GM21723 (cell line): ENCODE data around the gene CHIT1.

ENCODE experiments used
- ATAC-seq: cut with Tn5 transposase; IDR thresholded peaks from one replicate; pipeline ENCODE4 v1.9.1; 2021; ENCODE audit warnings: mild to moderate bottlenecking, moderate library complexity; ENCODE audit not compliant: unreplicated experiment

CHIT1 gene

DNA sequence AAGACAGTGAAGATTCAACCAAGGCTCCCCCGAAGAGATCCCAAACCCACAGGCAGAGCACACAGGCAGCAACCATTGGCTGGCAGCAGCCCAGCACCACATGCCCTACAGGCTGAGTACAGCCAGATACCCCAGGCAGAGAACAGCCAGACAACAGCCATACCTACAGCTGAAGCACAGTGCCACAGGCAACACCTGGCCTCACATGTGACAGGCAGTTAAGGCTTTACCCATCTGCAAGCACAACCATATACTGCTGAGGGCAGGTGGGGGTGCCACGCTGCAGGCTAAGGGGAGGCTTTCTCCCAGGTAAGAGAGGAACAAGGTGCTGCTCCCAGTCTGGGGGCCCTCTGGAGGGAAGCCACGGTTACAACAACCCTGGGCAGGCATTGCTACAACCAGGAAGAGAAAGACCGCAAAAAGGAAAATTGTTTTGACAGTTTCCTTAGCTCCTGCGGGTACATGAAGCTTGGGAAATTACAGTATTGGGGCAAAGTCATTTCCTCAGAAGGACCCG is 12.3 kb downstream of the CHIT1 start:
- ATAC-seq, result no peak

DNA sequence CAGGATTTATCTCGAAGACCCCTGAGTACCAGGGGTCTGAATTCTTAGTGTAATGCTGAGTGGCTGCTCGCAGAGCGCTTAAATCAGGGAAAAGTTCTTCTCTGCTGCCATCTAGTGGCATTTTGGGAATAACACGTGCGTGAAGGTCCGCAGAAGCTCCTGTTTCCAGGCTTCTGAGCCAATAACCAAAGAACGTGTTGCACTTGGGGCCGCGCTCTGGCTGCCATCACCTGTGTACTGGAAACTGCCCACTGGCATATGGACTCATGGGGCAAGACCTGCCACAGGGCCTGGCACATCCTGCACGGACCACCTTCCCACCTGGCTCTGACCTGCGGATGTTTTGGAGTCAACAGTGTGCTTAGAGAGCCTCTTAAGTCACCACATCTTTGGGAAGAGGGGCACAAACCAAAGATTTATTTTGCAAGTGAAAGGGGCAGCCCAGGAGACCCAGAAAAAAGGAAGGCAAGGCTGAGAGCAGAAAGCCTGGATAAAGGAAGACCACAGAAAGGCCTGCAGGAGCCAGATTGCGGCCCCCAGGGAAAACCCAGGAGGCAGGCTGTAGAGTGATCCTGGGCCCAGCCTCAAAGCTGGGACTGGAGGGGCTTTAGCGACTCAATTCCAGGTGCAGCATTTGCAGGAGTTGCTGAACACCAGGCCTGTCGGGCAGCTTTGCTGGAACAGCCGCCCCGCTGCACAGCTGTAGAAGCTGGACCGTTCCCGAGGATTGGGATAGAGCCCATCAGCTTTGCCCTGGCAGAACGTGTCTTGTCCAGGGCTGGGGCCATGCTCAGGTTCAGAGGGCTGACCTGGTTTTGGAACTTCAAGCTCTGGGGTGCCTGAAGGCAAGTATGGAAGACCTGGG is 13.0 kb downstream of the CHIT1 start:
- no peak for ATAC-seq

DNA sequence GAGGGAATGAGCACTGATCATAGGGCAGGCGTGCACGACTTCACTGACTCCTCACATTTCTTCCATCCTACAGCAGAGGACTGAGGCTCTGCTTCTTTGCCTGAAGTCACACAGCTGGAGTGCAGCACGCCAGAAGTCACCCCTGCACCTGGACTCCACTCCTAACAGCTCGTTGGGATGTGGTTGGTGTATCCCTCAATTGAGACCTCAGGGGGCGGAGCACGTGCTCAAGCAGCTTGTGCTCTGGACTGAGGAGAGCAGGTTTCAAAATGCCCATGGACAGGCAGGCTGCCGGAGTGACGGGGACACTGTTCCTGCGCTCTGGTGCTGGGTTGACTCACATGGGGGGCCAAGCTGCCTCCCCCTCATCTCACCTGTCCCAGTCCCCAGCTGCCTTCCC is 13.9 kb downstream of the CHIT1 start:
- ATAC-seq, result no peak

DNA sequence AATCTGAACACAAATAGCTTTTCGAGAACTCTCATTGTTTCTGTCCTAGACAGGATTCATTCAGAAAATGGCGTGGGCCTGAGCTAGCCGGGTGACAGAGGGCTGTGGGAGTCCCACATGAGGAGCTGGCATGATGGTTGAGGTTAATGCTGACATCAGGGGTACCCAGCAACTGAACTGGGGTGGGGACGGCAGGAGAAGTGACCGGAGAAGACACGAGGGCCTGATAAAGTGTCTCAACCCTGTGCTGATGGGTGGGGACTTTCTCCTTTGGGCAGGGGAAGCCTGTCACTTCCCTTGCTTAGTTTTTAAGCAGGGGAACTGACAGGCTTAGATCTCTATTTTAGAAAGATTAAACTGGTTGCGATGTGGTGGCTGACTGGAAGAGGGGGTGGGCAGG is 14.6 kb downstream of the CHIT1 start:
- ATAC-seq, result no peak

DNA sequence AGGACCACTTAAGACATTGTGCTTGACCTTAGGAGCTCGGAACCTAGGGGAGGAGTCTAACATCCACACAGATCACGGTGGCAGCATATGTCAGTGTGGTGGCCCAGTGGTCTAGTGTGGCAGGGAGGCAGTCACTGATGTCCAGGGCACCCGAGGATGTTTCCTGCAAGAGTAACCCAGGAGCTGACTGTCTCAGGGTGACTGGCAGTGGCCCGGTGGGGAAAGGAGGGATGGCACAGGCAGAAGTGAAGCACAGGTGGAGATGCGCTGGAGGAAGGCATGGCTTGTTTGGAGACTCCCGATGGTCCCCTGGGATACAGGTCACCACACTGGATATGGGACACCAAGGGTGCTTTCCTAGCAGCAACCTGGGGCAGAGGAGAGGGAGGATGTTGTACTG is 16.3 kb downstream of the CHIT1 start:
- no peak for ATAC-seq

DNA sequence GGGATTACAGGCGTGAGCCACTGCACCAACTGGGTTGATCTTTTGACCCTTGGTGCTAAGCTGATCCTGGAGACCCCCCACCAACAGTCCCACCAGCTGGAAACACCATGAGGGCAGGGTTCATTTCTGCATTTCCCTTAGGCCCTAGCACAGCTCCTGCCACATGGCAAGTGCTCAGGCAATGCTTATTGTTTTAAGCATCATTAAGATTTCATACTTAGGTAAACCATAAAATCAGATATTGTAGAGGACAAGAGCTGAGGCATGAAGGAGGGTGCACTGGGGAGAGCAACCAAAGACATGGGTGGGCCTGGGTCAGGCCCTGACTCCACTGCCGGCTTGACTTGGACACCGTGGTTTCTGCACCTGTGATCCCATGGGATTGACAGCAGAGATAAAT is 17.7 kb downstream of the CHIT1 start:
- no peak for ATAC-seq

DNA sequence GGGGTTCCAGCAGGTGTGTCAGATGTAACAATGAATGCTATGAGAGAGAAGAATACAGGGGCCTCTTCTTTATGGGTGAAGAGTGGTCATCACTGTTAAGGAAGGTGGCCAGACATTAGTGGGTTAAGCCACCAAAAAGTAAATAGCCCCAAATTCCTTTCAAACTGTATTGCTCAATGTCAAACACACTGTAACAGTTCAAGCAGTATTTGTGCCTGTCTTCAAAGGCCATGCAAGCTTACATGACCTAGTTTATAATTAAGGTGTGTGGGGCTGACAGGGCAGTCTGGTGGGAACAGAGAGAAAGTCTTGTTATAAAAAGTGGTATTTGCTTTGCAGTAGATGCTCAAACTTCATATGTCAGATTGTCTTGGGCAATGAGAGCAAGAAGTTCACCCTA is 18.5 kb downstream of the CHIT1 start:
- no peak for ATAC-seq

DNA sequence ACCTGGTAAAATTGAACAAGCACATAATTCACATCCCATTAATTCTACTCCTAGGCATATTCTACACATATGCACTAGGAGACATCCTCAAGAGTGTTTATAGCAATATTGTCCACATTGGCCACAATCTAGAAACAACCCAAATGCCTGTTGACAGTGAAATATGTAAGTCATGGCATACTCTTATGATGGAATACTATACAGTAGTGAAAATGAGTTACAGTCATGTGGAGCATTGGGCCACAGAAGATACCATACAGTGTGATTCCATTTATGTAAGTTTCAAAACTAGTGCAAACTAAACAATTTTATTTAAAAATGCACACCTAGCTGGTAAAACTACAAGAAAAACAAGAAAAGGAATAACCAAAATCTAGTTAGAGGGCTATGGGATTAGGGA is 19.1 kb downstream of the CHIT1 start:
- ATAC-seq, result no peak

DNA sequence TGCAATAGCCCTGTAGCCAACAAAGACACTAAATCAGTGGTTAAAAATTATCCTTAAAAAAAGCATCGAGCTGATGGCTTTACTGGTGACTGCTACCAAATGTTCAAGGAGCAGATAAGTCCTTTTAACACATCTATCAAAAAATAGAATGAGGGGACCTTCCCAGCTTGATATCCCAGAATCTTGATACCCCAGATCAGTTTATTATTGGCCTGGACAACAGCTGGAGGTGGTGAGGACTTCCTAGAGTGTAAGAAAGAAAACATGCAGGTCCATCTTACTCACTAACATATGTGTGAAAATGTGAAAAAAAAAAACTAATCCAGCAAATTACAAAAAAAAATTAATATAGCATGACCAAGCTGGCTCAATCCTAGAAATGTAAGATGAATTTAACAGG is 21.3 kb downstream of the CHIT1 start:
- ATAC-seq, result no peak

DNA sequence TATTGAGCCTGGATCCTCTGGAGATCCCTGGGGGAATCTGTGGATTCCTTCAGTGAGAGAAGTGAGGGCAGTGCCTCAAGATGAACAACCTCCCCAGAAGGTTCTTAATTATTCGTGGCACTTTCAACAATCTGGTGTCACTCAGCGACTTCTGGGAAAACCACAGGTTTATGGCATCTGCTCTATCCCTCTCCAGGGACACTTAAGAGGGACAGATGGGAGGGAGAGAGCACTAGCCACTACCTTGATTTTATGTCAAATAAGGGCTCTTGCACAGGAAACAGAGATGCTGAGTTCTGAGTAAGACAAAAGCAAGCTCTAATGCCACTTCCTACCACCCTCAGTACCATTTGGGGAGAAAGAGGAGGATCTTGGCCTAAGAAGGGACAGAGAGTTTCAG is 21.7 kb downstream of the CHIT1 start:
- no peak for ATAC-seq

DNA sequence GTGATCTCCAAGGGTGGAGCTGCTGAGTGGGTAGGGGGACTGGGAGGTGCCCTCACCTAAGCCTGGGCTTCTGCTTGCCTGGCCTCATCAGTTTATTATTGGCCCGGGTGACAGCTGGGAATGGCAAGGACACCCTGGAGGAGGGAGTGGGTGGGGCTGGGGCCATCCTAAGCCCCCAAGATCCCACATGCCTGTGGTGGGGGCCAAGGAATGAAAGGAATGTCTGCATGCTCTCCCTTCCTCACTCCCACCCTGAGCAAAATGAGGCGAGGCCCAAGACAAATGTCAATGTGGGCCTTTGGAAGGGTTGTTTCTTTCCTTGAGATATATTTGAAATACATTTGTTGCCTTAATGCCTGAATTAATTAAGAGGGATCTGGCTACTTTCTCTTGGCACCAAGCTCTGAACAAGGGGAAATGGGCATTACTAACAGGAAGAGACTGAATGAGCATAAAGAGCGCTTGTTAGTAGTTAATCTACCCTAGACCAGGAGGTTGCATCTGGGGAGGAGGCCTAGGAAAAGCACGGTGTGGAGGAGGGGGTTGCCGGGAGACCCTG is 23.3 kb downstream of the CHIT1 start:
- no peak for ATAC-seq

DNA sequence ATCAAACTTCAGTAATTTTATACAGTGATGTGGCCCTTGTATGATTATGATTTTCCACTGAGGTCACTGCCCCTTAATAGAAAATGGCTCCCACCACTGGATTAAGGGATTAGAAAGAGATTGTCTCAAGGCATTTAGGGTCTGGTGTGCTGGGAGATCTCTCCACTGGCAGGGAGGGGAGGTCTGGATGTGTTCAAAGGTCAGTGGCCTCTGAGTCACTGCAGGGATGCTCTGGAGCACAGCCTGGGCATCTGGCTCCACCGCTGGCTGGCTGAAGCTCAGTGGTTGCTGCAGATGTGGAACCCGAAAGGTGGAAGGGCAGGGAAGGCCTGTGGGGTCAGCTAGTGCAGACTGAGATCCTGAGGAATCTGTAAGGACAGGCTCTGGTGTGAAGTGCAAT is 24.7 kb downstream of the CHIT1 start:
- ATAC-seq, result no peak

DNA sequence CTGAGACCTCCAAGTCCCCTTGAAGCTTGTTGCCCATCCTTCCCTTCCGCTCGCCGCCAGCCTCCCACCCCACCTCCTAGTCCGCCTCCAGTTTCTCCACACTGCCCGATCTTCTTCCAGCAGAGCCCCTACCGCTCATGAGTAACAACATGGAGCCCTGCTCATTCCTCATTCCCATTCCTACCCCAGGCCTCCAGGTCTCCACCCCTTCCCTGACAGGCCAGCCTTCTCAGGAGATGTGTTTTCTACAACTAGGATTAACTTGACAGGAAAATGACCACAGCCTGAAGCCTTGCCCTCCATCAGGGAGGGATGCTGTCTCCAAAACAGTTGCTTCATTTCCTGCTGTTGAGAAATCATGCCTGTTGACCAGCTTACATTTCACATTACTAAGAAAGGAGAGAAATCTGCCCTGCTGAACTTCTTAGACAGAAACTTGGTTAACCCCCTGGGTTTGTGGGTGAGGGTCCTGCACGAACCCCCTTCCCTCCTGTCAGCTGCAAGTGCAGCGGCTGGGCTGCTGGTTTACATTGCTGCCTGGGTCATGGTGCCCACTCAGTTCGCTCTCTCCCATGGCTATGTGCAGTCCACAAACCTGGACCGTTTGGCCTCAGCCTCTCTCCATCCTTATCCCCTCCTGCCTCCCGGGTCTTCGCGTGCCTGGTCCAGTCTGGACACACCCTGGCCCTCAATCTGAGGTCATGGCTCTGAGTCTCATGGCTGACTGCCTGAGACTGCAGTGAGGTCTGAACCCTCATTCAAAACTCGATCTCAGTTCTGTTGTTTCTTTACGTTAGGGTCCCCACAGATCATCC is 26.8 kb downstream of the CHIT1 start:
- no peak for ATAC-seq

DNA sequence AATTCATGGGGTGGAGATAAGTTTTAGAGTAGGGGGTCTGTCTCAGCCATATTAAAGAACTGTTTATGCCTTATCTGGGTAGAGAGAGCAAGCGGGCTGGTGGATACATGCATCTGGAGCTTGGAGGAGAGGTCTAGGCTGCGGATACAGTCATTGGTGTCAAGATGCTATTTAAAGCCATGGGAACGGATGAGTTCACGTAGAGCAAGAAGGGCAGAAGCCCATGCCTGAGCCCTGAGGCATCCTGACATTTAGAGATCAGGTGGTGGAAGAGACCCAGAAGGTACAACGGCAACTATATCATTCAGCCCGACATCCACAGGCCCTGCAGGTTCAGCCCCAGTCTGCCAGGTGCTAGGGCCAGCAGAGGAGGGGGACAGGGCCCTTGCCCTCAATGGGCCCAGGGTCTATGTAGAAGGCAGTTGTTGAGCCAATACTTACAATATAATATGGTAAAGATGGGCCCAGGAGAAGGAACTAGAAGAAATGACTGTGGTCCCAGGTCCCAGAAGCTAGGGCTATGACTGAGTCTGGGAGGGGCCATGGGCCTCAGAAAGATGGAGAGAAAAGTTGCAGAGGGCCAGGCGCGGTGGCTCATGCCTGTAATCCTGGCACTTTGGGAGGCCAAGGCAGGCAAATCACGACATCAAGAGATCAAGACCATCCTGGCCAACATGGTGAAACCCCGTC is 27.8 kb downstream of the CHIT1 start:
- ATAC-seq, result no peak

DNA sequence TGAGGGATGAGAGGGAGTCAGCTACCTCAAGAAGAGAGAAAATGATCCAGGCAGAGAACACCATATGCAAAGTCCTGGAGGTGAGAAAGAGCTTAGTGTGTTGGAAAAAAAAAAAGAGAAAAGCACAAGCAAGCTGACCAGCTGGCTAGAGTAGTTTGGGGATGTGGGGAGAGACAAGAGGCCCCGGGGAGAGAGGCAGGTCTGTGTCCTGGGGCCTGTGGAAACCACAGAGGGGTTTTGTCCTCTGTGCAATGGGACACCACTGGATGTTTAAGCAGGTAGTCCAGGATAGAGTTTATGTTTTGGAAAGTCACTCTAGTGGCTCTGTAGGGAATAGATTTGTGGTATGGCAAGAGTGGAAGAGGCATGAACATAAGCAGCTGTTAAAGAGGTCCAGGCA is 28.6 kb downstream of the CHIT1 start:
- no peak for ATAC-seq

DNA sequence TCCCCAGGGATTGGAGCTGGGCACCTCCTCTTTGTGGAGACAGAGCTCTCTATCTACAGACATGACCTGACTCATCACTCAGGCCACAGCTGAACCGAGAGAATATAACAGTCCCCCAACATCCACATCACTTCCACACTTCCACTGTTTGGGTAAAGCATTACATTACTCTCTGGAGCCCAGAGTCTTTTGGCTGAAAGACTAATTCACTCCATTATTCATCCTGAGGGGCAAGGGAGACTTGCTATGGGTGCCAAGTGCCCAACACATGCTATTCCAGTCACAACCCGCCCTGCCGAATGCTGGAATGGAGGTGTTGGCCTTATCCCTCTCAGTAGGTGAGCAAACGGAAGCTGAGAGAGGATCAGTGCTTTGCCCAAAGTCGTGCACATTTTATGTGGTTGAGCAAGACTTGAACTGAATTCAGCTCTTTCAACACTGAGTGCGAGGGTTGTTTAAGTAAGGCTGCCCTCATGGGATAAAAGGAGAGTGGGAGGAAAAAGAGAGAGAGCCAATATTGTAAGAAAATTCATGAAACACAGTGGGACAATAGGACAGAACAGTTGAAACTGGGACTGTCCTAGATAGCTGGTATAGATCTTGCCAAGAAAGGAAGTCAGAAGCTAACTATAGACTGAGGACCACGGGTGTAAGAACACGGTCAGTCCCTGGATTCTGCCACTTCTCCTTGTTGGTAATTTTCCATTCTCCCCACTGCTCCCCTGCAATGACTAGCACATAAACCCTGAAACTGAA is 29.5 kb downstream of the CHIT1 start:
- ATAC-seq, result no peak

DNA sequence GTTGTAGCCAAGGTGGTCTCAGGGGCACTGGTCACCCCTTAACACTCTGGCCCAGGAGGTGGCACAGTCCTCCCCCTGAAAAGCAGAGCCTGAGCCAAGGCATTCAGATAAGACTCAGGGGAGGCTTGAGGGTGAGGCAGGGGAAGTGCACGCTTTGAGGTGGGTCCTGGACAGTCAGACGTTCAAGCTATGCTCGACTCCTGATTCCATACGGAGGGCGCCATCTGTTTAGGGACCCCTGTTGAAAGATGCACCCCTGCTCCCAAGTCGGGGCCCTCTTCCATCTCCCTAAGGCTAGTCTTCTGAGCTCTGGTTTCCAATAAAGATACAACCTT is 30.0 kb downstream of the CHIT1 start:
- no peak for ATAC-seq

DNA sequence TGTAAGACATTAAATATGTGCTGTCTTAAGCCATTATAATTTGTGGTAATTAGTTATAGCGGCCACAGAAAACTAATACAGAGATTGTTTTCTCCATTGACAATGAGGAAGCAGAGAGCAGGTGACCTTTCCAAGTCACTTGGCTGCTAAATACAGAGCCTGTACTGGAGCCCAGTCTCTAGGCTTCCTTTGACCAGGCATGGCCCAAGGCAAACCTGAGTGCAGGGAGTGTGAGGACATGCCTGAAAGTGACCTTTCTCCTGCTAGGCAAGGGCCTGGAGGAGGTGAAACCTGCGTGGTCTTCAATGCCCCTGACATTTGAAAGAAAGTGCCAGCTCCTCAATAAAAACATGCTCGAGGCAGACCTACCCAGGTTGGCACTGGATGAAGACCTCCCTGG is 30.5 kb downstream of the CHIT1 start:
- ATAC-seq, result no peak

DNA sequence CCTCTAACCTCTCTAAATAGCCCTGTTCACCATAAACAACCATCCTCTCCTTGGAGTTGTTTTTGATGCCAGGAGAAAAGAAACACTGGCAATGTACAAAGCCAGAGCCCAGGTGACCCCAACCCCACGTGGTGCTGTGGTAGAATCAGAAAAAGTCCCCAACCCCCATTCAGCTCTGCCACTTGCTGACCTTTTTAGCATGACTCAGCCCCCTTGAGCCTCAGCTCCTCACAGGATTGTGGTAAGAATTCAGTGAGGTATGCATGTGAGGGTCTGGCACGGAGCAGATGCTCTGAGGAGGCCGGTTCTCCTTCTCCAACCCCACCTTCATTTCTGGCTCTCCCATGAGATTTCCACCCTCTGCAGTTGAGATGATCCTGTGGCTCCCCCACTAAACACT is 31.8 kb downstream of the CHIT1 start:
- no peak for ATAC-seq

DNA sequence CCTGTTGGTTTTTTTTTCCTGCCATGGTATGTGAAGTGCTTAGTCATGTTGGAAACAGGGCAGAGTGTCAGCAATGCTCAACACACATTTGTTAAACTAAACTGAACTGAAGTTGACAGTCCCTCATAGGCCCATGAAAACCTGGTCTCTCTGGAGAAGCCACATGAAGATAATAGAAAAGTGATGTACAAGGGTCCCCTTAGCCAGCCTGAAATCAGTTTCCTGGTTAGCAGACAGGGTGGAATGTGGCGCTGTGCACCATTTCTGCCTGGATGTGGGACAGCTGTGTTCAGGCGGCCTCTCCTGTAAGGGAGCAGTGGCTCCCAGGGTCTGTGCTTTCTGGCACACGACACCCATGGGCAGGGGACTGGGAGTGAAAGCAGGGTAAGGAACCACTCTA is 33.1 kb downstream of the CHIT1 start:
- ATAC-seq, result no peak

DNA sequence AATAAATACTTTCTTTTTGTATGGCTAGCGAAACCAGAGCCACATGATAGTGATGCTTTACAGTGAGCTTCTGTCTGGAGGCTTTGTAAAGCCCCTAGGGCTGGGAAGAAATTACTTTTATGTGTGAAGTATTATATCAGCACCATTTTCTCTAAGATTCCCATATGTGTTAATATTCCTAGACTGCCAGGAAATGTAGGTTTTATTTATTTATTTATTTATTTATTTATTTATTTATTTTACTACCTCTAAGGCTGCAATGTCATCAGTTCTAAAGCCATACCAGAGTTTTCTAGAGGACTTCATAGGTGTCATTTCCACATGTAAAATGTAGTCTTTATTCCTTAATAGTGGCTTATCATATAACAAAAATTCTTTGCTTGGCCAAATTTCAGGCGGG is 38.5 kb downstream of the CHIT1 start:
- ATAC-seq, result no peak
